Activated naive CD8-positive, alpha-beta T cell treated with anti-CD3 and anti-CD28 coated beads, Interleukin-2, amount 50 U/mL, for 24 hours (primary cell): ENCODE results near the gene JPH3.
"Not testable (repeated sequence)": the region's sequence is repeated elsewhere in the genome, so short reads cannot be mapped to it uniquely, and the experiment has no call there.

Experiments used
- ATAC-seq: fragments of 150-1000 bp; cut with Tn5 transposase; one replicate; pipeline ENCODE4 v1.10.0; 2021
- DNase-seq: peaks from one replicate; pipeline ENCODE4 v3.0.0; 2021
- H3K27ac Mint-ChIP-seq: one replicate; pipeline ENCODE4 v1.8.0; 2021; ENCODE audit warnings: mild to moderate bottlenecking, mixed read lengths
- H3K27me3 Mint-ChIP-seq: one replicate; pipeline ENCODE4 v1.8.0; 2021; ENCODE audit warnings: mixed read lengths
- H3K36me3 Mint-ChIP-seq: one replicate; pipeline ENCODE4 v1.8.0; 2021; ENCODE audit warnings: low read depth, mixed read lengths
- H3K4me1 Mint-ChIP-seq: one replicate; pipeline ENCODE4 v1.8.0; 2021; ENCODE audit warnings: mixed read lengths
- H3K4me3 Mint-ChIP-seq: one replicate; pipeline ENCODE4 v1.8.0; 2021; ENCODE audit warnings: mild to moderate bottlenecking, moderate library complexity, mixed read lengths
- H3K9me3 Mint-ChIP-seq: one replicate; pipeline ENCODE4 v1.8.0; 2021; ENCODE audit warnings: mixed read lengths

The JPH3 gene

GRCh38 chr16:87677830-87678229 is 75.5 kb downstream of the JPH3 start:
- Mint-ChIP-seq H3K4me1 (peaks cover 12% of the 10 kb centered on the region), H3K27ac (no peak overlapping the region), H3K4me3 (no peak overlapping the region), H3K27me3 (peaks cover 2% of the 10 kb centered on the region), H3K36me3 (no peaks in the 10 kb centered on the region), H3K9me3 (no peaks in the 10 kb centered on the region)
- DNase-seq (no peak), ATAC-seq (no peak)

GRCh38 chr16:87678618-87679017 is 76.3 kb downstream of the JPH3 start:
- Mint-ChIP-seq H3K36me3 (no peaks in the 10 kb centered on the region), H3K27me3 (peaks cover 2% of the 10 kb centered on the region), H3K9me3 (no peaks in the 10 kb centered on the region), H3K27ac (no peak overlapping the region), H3K4me3 (no peak overlapping the region), H3K4me1 (peaks cover 12% of the 10 kb centered on the region)
- no peak for ATAC-seq
- no peak for DNase-seq

GRCh38 chr16:87679593-87680271 is 77.4 kb downstream of the JPH3 start:
- DNase-seq: no peak
- Mint-ChIP-seq H3K4me3 (no peak overlapping the region), H3K27me3 (peaks cover 2% of the 10 kb centered on the region), H3K36me3 (no peaks in the 10 kb centered on the region), H3K27ac (no peak overlapping the region), H3K4me1 (peaks cover 12% of the 10 kb centered on the region), H3K9me3 (no peaks in the 10 kb centered on the region)
- ATAC-seq: no peak

DNA sequence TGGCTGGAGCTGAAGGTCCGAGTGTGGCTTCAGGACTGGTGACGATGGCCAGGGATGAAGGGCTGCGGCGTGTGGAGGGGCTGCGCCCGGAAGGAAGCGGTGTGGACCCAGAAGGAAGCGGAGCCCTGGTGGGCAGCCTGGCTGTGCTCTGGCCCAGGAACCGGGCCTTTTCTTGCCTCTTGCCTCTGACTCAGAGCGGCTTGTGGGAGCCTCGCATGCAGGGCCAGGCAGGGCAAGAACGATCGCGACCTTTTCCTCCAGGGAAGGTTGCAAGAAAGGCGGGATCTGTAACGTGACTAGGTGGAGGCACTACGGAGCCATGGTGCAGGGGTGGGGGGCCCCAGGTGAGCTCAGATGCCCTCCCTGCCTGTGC is 78.0 kb downstream of the JPH3 start:
- DNase-seq (no peak), ATAC-seq (no peak)
- Mint-ChIP-seq H3K36me3 (no peaks in the 10 kb centered on the region), H3K4me3 (no peak overlapping the region), H3K9me3 (no peaks in the 10 kb centered on the region), H3K4me1 (peaks cover 12% of the 10 kb centered on the region), H3K27ac (no peak overlapping the region), H3K27me3 (peaks cover 2% of the 10 kb centered on the region)

- H3K9me3 Mint-ChIP-seq, ATAC-seq, H3K27ac Mint-ChIP-seq, H3K4me3 Mint-ChIP-seq, H3K36me3 Mint-ChIP-seq, H3K27me3 Mint-ChIP-seq, DNase-seq: not testable (repeated sequence)
- peaks cover 12% of the 10 kb centered on the region for H3K4me1 Mint-ChIP-seq
These were observed 78.8 kb downstream of the JPH3 start for GRCh38 chr16:87681051-87681602.

GRCh38 chr16:87681981-87682570 is 79.8 kb downstream of the JPH3 start:
- Mint-ChIP-seq H3K36me3 (no peaks in the 10 kb centered on the region), H3K9me3 (no peaks in the 10 kb centered on the region), H3K4me3 (no peak overlapping the region), H3K27ac (no peak overlapping the region), H3K4me1 (peaks cover 12% of the 10 kb centered on the region), H3K27me3 (peaks cover 2% of the 10 kb centered on the region)
- peak; percentile 25 for DNase-seq
- peak; percentile 70 for ATAC-seq

- peaks cover 2% of the 10 kb centered on the region for H3K27me3 Mint-ChIP-seq
- ATAC-seq (no peak), DNase-seq (no peak)
- H3K36me3 Mint-ChIP-seq: no peaks in the 10 kb centered on the region
- H3K9me3 Mint-ChIP-seq: no peaks in the 10 kb centered on the region
- H3K27ac Mint-ChIP-seq: no peak overlapping the region
- no peak overlapping the region for H3K4me3 Mint-ChIP-seq
- peaks cover 12% of the 10 kb centered on the region for H3K4me1 Mint-ChIP-seq
These were observed 80.6 kb downstream of the JPH3 start for GRCh38 chr16:87682852-87683399.

- H3K27me3 Mint-ChIP-seq: no peaks in the 10 kb centered on the region
- no peaks in the 10 kb centered on the region for H3K9me3 Mint-ChIP-seq
- H3K4me3 Mint-ChIP-seq: no peak overlapping the region
- no peak for ATAC-seq
- H3K27ac Mint-ChIP-seq: no peak overlapping the region
- no peaks in the 10 kb centered on the region for H3K36me3 Mint-ChIP-seq
- DNase-seq: no peak
- H3K4me1 Mint-ChIP-seq: peaks cover 12% of the 10 kb centered on the region
These were observed 81.9 kb downstream of the JPH3 start for GRCh38 chr16:87684106-87684677.

DNA sequence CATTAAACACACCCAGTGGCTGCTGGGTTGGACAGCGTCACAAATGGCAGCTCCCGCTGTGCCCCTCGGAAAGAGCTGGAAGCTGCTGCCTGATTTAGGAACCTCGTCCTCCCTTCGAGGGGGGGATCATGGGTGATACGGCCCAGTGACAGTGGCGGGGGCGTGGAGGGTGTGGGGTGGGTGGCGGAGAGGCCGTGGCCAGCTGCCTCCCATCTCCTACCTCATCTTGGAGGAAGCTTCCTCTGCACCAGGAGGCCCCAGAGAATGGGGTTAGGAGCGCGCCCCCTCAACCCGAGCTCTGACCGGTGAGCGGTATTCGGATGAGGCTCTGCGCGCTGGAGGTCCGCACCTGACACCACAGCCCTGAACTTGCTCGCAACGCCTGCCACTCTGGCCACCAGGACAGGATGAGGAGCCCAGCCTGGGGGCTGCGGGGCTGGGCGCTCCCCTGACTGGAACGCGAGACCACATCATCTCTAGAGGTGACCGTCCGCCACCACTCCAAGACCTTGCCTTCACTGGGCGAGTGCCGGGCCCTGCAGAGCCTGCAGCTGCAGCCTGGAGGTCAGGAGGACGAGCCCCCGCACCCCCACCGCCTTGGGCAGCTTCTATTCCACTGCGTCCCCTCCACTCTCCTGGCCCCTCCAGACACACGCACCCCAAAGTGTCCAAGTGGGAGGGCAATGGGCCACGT is 82.5 kb downstream of the JPH3 start:
- Mint-ChIP-seq H3K4me1 (peaks cover 12% of the 10 kb centered on the region), H3K27me3 (no peaks in the 10 kb centered on the region), H3K36me3 (no peaks in the 10 kb centered on the region), H3K4me3 (no peak overlapping the region), H3K27ac (no peak overlapping the region), H3K9me3 (no peaks in the 10 kb centered on the region)
- no peak for DNase-seq
- no peak for ATAC-seq

DNA sequence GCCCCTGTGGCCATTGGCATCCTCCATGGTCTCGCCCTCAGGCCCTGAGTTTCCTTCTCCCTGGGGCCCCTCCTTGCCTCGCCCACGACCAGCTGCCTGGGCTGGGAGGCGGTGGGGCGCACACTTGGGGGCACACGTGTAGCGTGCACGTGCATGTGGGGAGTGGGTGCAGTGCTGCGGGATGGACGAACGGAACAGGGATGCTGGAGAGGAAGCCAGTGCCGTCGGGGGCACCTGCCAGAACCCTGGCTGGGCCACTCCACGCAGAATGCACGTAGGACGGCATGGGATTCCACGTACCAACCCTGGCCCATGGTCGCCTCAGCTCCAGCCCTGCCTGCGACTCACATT is 83.1 kb downstream of the JPH3 start:
- DNase-seq (no peak), ATAC-seq (no peak)
- no peak overlapping the region for H3K27ac Mint-ChIP-seq
- H3K36me3 Mint-ChIP-seq: no peaks in the 10 kb centered on the region
- H3K27me3 Mint-ChIP-seq: no peaks in the 10 kb centered on the region
- H3K4me3 Mint-ChIP-seq: no peak overlapping the region
- no peaks in the 10 kb centered on the region for H3K9me3 Mint-ChIP-seq
- H3K4me1 Mint-ChIP-seq: peaks cover 12% of the 10 kb centered on the region

- Mint-ChIP-seq H3K4me3 (no peak overlapping the region), H3K27ac (no peak overlapping the region), H3K36me3 (no peaks in the 10 kb centered on the region), H3K27me3 (no peaks in the 10 kb centered on the region), H3K4me1 (peaks cover 11% of the 10 kb centered on the region), H3K9me3 (no peaks in the 10 kb centered on the region)
- ATAC-seq: no peak
- DNase-seq: no peak
These were observed 83.5 kb downstream of the JPH3 start for GRCh38 chr16:87685766-87686165.

DNA sequence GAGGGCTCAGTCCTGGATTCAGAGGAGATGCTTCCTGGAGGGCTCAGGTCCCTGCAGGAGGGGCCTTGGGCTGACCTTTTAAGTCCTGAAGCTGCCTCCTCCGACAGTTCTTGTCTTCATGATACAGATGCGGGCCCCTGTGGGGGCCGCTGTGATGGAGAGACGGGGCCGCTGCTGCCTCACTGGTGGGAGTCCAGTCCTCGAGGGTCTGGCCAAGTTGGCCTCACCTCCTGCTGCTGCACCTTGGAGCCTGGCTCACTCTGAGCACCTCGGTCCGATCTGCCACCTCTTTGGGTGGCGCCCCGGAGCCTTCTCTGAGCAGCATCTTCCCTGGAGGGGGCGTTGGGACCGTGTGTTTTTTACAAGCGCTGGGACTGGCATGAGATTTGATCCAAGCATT is 84.4 kb downstream of the JPH3 start:
- no peaks in the 10 kb centered on the region for H3K27me3 Mint-ChIP-seq
- no peak for ATAC-seq
- H3K27ac Mint-ChIP-seq: no peak overlapping the region

DNA sequence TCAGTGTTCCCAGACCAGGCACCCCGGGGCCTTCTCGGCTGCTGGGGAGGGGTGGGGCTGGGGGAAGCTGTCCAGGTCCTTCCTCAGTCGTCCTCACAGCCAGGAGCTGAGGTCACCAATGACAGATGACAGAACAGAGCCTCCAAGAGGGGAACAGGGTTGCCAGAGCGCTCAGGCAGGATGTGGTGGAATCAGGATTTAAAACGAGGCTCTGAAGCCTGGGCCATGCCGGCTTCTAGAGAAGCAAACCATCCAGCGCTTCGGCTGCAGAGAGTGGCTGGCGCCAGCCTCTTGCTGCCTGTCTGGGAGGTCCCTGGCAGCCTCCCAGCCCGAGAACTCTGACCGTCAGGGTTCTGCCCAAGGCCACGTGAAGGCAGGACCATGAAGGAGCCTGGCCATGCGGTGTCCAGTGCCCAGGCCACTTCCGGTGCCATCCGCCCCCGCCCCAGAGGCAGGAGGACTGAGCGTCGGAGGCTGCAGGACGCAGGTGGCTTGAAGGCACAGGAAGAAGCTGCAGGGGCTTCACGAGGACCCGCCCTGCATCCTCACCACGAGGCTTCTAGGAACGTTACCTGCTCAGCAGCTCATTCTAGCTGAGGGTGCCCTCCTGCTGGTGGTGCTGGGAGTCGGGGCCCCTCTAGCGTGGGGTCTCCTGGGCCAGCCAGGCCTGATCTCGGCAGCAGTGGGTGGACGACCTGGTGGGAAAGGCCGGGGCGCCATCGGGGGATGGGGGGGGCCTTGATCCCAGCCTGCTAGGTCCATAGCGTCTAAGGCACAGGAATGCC is 85.0 kb downstream of the JPH3 start:
- ATAC-seq (no peak), DNase-seq (no peak)
- Mint-ChIP-seq H3K4me1 (peaks cover 2% of the 10 kb centered on the region), H3K36me3 (no peaks in the 10 kb centered on the region), H3K9me3 (no peaks in the 10 kb centered on the region), H3K27ac (no peak overlapping the region), H3K4me3 (no peak overlapping the region), H3K27me3 (no peaks in the 10 kb centered on the region)

More for the DNA sequence above, 84.4 kb downstream of the JPH3 start:
- no peaks in the 10 kb centered on the region for H3K9me3 Mint-ChIP-seq
- no peak overlapping the region for H3K4me3 Mint-ChIP-seq
- H3K4me1 Mint-ChIP-seq: peaks cover 7% of the 10 kb centered on the region
- no peaks in the 10 kb centered on the region for H3K36me3 Mint-ChIP-seq
- no peak for DNase-seq

DNA sequence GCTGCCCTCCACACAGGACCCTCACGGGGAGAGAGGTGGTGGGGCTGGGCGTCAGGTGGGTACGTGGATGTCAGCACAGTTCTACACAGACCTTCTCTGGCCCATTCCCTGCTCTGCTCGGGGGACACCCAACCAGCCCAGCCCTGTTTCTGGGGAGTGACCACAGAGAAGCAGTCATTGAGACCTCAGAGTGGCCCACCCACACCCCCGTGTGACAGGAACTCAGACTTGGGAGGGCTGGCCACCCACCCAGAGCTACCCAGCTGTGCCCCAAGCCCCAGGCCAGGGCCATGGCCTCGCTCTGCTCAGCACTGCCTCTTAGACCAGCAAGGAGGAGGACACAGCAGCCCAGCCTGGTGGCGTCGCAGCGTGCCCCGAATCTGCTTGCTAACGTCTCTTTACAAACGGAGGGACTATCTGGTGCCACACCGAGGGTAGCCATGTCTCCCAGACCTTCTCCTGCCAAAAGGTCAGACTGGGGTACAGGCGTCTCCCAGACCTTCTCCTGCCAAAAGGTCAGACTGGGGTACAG is 85.8 kb downstream of the JPH3 start:
- Mint-ChIP-seq H3K4me1 (no peaks in the 10 kb centered on the region), H3K36me3 (no peaks in the 10 kb centered on the region), H3K27me3 (no peaks in the 10 kb centered on the region), H3K27ac (no peak overlapping the region), H3K9me3 (no peaks in the 10 kb centered on the region), H3K4me3 (no peak overlapping the region)
- DNase-seq (no peak), ATAC-seq (no peak)
